Right cardiac atrium (tissue), 5 donors: ENCODE data around the gene USP48. TPM values are rescaled to one million over a fixed set of nuclear protein-coding genes. Genes with fewer than 3 reads are reported as not detected.

Source experiments
- ATAC-seq, 2 donors: fragments of 200-7000 bp; cut with Tn5 transposase; one replicate each; pipeline versions ENCODE4 v1.8.0 to v1.9.1; 2020; ENCODE audit warnings: moderate library complexity in 2 of 2, mild to moderate bottlenecking in 1 of 2
- DNase-seq, 3 donors: peaks; one replicate each; pipeline ENCODE4 v3.0.0-alpha.2; 2020
- H3K27ac ChIP-seq: one replicate; pipeline ENCODE4 v1.5.1; 2013; ENCODE audit warnings: mild to moderate bottlenecking, low read length, control low read depth, moderate library complexity
- H3K27me3 ChIP-seq: one replicate; pipeline ENCODE4 v1.6.1; 2013; ENCODE audit not compliant: control insufficient read depth, insufficient read depth
- H3K4me1 ChIP-seq: one replicate; pipeline ENCODE4 v1.6.1; 2013; ENCODE audit warnings: low read length; ENCODE audit not compliant: control insufficient read depth, insufficient read depth
- H3K4me3 ChIP-seq: one replicate; pipeline ENCODE4 v1.5.1; 2013; ENCODE audit warnings: low read length, control low read depth
- H3K9me3 ChIP-seq: one replicate; pipeline ENCODE4 v1.6.1; 2013; ENCODE audit warnings: low read length; ENCODE audit not compliant: control insufficient read depth
- WGBS: extraction: QIAGEN DNeasy Blood & Tissue Kit; methylation state at CpG from one replicate; pipeline ENCODE4 v1.1.7; 2013; 5-methylcytosine and 5-hydroxymethylcytosine counted together
- intact Hi-C, 4 donors: fragments of 100-400 bp; cut with DNase I; formaldehyde crosslinking; loops; one replicate each; pipeline versions ENCODE4 v1.11.0 to v1.14.0; 2022 to 2023
- polyA plus RNA-seq: library from polyadenylated mRNA; stranded (reverse); fragments of 200-250 nt; gene quantifications from one replicate; pipeline ENCODE4 v1.2.3, GENCODE V29; 2013
- total RNA-seq, 4 donors: library from RNA; stranded (reverse); fragmentation: NEBNext Ultra II Directional; extraction: Animal tissue kit (Norgen Biotek cat#: 25700); gene quantifications; one replicate each; pipeline ENCODE4 v1.2.1, GENCODE V29; 2021
- donor health status: healthy with polysubstance abuse.
- donor health status: DM: no; HTN: yes; CAD: no.
- donor health status: DM: no; HTN: no; CAD: no.
- donor health status: DM: no; HTN: yes; CAD: no; lungs with severe emphysema.
- donor health status: DM: yes; HTN: yes; CAD: no.

USP48 gene
- total and polyA plus RNA-seq, 5 donors, result 19.9 to 49.4 (median 45.7) TPM

- 81% methylated on average over 9 of the region's 9 CpGs for WGBS
- Histone ChIP-seq H3K27ac (no peak overlapping the region), H3K9me3 (no peaks in the 10 kb centered on the region), H3K4me1 (peaks cover 5% of the 10 kb centered on the region), H3K4me3 (no peak overlapping the region), H3K27me3 (no peaks in the 10 kb centered on the region)
- DNase-seq, result peak in 1 of 3 donors; percentile 45
- intact Hi-C loops, result loop anchor here in 3 of 4 donors (10.0 kb wide), 4 partner anchors 136 to 416 kb away; no protein-coding TSS in a partner anchor
- ATAC-seq, result no peak
Measured at GRCh38 chr1:21650400-21650799, 132.5 kb downstream of the USP48 start.

DNA sequence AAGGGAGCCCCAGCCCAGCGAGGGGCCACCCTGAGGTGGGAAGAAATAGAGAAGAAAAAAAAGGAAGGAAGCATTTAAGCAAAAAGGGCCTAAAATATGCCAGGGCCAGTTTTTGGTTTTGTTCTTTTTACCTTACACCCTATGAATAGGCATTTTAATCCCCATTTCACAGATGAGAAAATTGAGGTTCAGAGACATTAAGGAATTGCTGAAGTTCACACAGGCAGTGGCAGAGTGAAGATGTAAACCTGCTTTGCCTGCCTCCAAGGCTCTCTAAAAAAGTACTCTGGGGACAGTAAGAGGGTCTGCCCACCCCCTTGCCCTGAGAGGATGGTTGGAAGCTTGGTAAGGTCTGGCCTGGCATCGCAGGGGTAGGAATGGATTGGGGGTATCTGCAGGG, 133.6 kb downstream of the USP48 start:
- 62% methylated on average over 2 of the region's 2 CpGs for WGBS
- Histone ChIP-seq H3K4me3 (no peak overlapping the region), H3K27me3 (no peaks in the 10 kb centered on the region), H3K27ac (no peak overlapping the region), H3K9me3 (no peaks in the 10 kb centered on the region), H3K4me1 (peaks cover 5% of the 10 kb centered on the region)
- ATAC-seq (no peak), DNase-seq (no peak)
- intact Hi-C loops, result no loop called here

GRCh38 chr1:21648791-21649190, 134.2 kb downstream of the USP48 start:
- H3K27ac ChIP-seq, result no peak overlapping the region
- no peaks in the 10 kb centered on the region for H3K27me3 ChIP-seq
- ATAC-seq (no peak), DNase-seq (peak in 1 of 3 donors; percentile 30)
- intact Hi-C loops, result no loop called here
- no peak overlapping the region for H3K4me3 ChIP-seq
- peaks cover 5% of the 10 kb centered on the region for H3K4me1 ChIP-seq
- no peaks in the 10 kb centered on the region for H3K9me3 ChIP-seq
- 79% methylated on average over 10 of the region's 10 CpGs for WGBS

- H3K27ac ChIP-seq, result no peak overlapping the region
- WGBS, result 68% methylated on average over 4 of the region's 4 CpGs
- H3K9me3 ChIP-seq, result no peaks in the 10 kb centered on the region
- intact Hi-C loops, result no loop called here
- H3K4me1 ChIP-seq, result peaks cover 5% of the 10 kb centered on the region
- DNase-seq, result no peak
- H3K27me3 ChIP-seq, result no peaks in the 10 kb centered on the region
- no peak for ATAC-seq
- no peak overlapping the region for H3K4me3 ChIP-seq
Measured at GRCh38 chr1:21648352-21648730, 134.6 kb downstream of the USP48 start.

GRCh38 chr1:21647431-21648351, 135.3 kb downstream of the USP48 start:
- Histone ChIP-seq H3K27ac (no peak overlapping the region), H3K4me1 (peaks cover 5% of the 10 kb centered on the region), H3K4me3 (no peak overlapping the region), H3K27me3 (no peaks in the 10 kb centered on the region), H3K9me3 (no peaks in the 10 kb centered on the region)
- DNase-seq (peak in 1 of 3 donors; percentile 67), ATAC-seq (peak in 1 of 2 donors; percentile 26)
- intact Hi-C loops, result no loop called here
- WGBS, result 42% methylated on average over 19 of the region's 19 CpGs

- Histone ChIP-seq H3K27ac (no peak overlapping the region), H3K4me1 (no peaks in the 10 kb centered on the region), H3K4me3 (no peak overlapping the region), H3K9me3 (no peaks in the 10 kb centered on the region), H3K27me3 (no peaks in the 10 kb centered on the region)
- intact Hi-C loops, result no loop called here
- 81% methylated on average over 5 of the region's 5 CpGs for WGBS
- DNase-seq, result peak in 1 of 3 donors; percentile 21
- ATAC-seq, result no peak
Measured at GRCh38 chr1:21645550-21645949, 137.4 kb downstream of the USP48 start.

DNA sequence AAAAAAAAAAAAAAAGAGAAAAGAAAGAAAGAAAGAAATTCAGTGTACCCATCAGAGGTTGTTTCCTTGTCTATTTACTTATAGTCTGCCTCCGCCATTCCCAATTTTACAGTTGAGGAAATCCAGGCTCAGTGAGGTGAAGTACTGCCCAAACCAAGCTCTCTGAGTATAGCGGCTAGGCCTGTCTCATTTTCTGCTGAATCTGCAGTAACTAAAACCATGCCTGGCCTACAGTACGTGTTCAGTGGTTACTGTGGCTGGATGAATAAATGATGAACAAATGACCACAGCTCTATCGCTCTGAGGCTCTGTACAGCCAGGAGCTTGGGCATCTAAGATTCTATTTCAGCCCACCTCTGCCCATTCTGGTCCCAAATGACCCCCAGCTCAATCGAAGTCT, 138.0 kb downstream of the USP48 start:
- Histone ChIP-seq H3K9me3 (no peaks in the 10 kb centered on the region), H3K27me3 (no peaks in the 10 kb centered on the region), H3K4me1 (no peaks in the 10 kb centered on the region), H3K4me3 (no peak overlapping the region), H3K27ac (no peak overlapping the region)
- WGBS, result 82% methylated on average over 5 of the region's 5 CpGs
- intact Hi-C loops, result no loop called here
- DNase-seq, result no peak
- ATAC-seq, result no peak

GRCh38 chr1:21644348-21644747, 138.6 kb downstream of the USP48 start:
- Histone ChIP-seq H3K4me3 (no peak overlapping the region), H3K4me1 (no peaks in the 10 kb centered on the region), H3K9me3 (no peaks in the 10 kb centered on the region), H3K27ac (no peak overlapping the region), H3K27me3 (no peaks in the 10 kb centered on the region)
- intact Hi-C loops, result no loop called here
- 89% methylated on average over 10 of the region's 10 CpGs for WGBS
- ATAC-seq (no peak), DNase-seq (peak in 1 of 3 donors; percentile 36)

DNA sequence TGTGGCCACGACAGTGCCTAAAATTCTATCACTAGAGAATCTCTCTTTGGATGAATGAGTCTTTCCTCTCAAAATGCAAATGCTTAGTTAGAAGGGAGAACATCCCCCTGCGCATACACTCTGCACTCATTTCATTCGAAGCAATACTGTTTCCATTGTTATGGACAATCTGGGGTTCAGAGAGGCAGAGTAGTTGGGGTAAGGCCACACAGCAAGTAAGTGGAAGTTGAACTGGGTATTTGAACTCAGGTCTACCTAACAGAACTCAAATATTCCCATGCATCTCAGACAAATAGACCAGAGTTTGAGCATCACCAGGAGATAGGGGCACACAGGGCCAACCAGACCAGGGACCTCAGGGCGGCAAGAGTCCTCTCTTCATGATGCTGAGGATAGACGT, 139.3 kb downstream of the USP48 start:
- Histone ChIP-seq H3K27me3 (no peaks in the 10 kb centered on the region), H3K4me3 (no peak overlapping the region), H3K9me3 (no peaks in the 10 kb centered on the region), H3K4me1 (peaks cover 3% of the 10 kb centered on the region), H3K27ac (no peak overlapping the region)
- intact Hi-C loops, result no loop called here
- ATAC-seq (no peak), DNase-seq (no peak)
- 86% methylated on average over 5 of the region's 5 CpGs for WGBS

DNA sequence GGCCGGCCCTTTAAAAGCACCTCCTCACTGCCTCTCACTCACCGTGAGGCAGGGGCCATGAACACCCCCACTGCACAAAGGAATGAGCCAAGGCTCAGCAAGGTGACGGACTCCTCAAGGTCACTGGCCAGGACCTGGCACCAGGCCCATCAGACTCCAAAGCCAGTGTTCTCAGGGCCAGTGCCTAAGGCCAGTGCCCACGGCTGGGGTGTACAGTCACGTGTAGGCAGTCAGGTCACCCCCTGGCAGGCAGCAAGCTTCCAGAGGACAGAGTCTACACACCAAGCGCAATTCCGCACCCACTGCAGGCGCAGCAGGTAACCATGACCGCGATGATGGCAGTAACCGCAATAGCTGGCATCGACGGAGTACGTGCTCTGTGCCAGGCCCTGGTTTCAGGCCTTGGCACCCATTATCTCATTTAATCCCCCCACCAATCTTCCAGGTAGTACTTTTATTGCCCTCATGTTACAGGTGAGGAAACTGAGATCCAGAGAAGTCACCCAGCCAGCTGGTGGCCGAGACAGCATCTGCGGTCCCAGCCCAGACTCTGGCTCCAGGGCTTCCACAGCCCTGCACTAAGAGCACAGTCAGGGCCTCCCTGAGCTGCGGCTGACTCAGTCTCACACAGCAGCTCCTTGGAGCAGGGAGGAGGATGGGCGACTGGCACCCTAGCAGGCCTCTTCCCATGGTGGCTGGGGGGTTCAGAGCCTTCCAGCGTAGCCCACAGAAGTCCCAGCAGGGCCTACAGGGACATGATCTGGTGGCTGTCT, 140.8 kb downstream of the USP48 start:
- no peaks in the 10 kb centered on the region for H3K9me3 ChIP-seq
- DNase-seq (peak in 2 of 3 donors; percentile 66 to 69), ATAC-seq (peak; percentile 14 to 33)
- H3K4me1 ChIP-seq, result peaks cover 3% of the 10 kb centered on the region
- H3K27me3 ChIP-seq, result no peaks in the 10 kb centered on the region
- no peak overlapping the region for H3K4me3 ChIP-seq
- WGBS, result 80% methylated on average over 19 of the region's 19 CpGs
- intact Hi-C loops, result no loop called here
- no peak overlapping the region for H3K27ac ChIP-seq

- no peak for ATAC-seq
- no peaks in the 10 kb centered on the region for H3K27me3 ChIP-seq
- no peak overlapping the region for H3K27ac ChIP-seq
- no peak overlapping the region for H3K4me3 ChIP-seq
- H3K9me3 ChIP-seq, result no peaks in the 10 kb centered on the region
- no peak for DNase-seq
- WGBS, result 77% methylated on average over 6 of the region's 6 CpGs
- peaks cover 3% of the 10 kb centered on the region for H3K4me1 ChIP-seq
- intact Hi-C loops, result no loop called here
Measured at GRCh38 chr1:21641537-21641936, 141.4 kb downstream of the USP48 start.
